Activated CD4-positive, alpha-beta memory T cell treated with anti-CD3 and anti-CD28 coated beads, Interleukin-2, amount 10 ng/mL, durations not matched to agents 7 days and 5 days (primary cell): ENCODE data around the gene GDNF. TPM values are rescaled to one million over a fixed set of nuclear protein-coding genes. Genes with fewer than 3 reads are reported as not detected.

Experiments
- CTCF ChIA-PET: fragments of 350-600 bp; sonication (Branson Sonifier 250); formaldehyde crosslinking; loops from one replicate; lab custom pipeline; 2021; ENCODE audit warnings: antibody characterized with exemption, inconsistent platforms; lab: Charles Lee
- POLR2A ChIA-PET: fragments of 350-600 bp; sonication (Branson Sonifier 250); formaldehyde crosslinking; loops from one replicate; lab custom pipeline; 2021; ENCODE audit warnings: antibody characterized with exemption; lab: Charles Lee
- DNase-seq: peaks from one replicate; pipeline ENCODE4 v3.0.0-alpha.2; 2020
- H3K27ac Mint-ChIP-seq: one replicate; pipeline ENCODE4 v1.8.0; 2021; ENCODE audit warnings: mild to moderate bottlenecking, mixed read lengths
- H3K27me3 Mint-ChIP-seq: one replicate; pipeline ENCODE4 v1.8.0; 2021; ENCODE audit warnings: mixed read lengths
- H3K36me3 Mint-ChIP-seq: one replicate; pipeline ENCODE4 v1.8.0; 2021; ENCODE audit warnings: low read depth, mixed read lengths
- H3K4me1 Mint-ChIP-seq: one replicate; pipeline ENCODE4 v1.8.0; 2021; ENCODE audit warnings: mixed read lengths
- H3K4me3 Mint-ChIP-seq: one replicate; pipeline ENCODE4 v1.8.0; 2021; ENCODE audit warnings: mild to moderate bottlenecking, mixed read lengths
- H3K9me3 Mint-ChIP-seq: one replicate; pipeline ENCODE4 v1.8.0; 2021; ENCODE audit warnings: mixed read lengths
- total RNA-seq, 2 experiments: library from RNA; stranded (reverse); gene quantifications; one replicate each; pipeline ENCODE4 v1.2.3, GENCODE V29; 2021

The GDNF gene
- total RNA-seq, 2 experiments from 2014 or later = not detected

DNA sequence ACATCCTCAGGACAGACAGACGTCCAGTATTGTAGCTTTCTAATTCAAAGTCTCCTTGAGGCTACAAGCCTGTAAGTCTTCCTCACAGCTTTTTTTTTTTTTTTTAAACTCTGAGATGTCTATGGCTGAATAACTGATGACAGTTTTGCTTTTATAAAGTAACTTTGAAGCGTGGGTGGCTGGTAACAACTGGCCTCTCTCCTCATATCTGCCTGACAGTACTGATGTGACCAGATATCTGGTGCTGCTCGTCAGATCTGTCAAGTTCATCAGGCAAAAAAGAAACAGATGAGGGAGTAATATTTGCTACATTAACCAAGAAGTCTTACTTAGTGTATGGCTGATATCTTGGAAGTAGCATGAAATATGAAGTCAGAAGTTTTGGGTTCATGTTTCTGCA lies 72.6 kb downstream of the GDNF start:
- H3K4me1 Mint-ChIP-seq = peaks cover 2% of the 10 kb centered on the region
- H3K27me3 Mint-ChIP-seq = peaks cover 3% of the 10 kb centered on the region
- DNase-seq = no peak
- ChIA-PET POLR2A (no interaction called here), CTCF (interaction anchor here (1.7 kb wide), 1 partner anchor 44 kb away, joined by 4 read pairs; no protein-coding TSS in a partner anchor)
- peaks cover 7% of the 10 kb centered on the region for H3K9me3 Mint-ChIP-seq
- H3K36me3 Mint-ChIP-seq = no peaks in the 10 kb centered on the region
- H3K4me3 Mint-ChIP-seq = no peak overlapping the region
- no peak overlapping the region for H3K27ac Mint-ChIP-seq
